Liver (tissue), 9 donors: ENCODE data around the gene PRIM2. TPM values are rescaled to one million over a fixed set of nuclear protein-coding genes. Genes with fewer than 3 reads are reported as not detected.

Source experiments
- DNase-seq: peaks from one replicate; pipeline ENCODE4 v3.0.0-alpha.2; 2017; ENCODE audit warnings: low spot score
- H3K27ac ChIP-seq, 2 donors: one replicate each; pipeline ENCODE4 v1.7.0; 2013; ENCODE audit warnings: inconsistent platforms in 2 of 2, low read length in 2 of 2, control low read depth in 1 of 2, low read depth in 1 of 2, mild to moderate bottlenecking in 1 of 2
- H3K27me3 ChIP-seq, 4 donors: one replicate each; pipeline versions ENCODE4 v1.6.1 to v1.7.0; 2013; ENCODE audit warnings: low read length in 3 of 4, inconsistent platforms in 1 of 4, mild to moderate bottlenecking in 1 of 4, moderate library complexity in 1 of 4; ENCODE audit not compliant: control insufficient read depth in 4 of 4, insufficient read depth in 4 of 4
- H3K36me3 ChIP-seq, 4 donors: one replicate each; pipeline versions ENCODE4 v1.6.1 to v1.7.0; 2013; ENCODE audit warnings: low read length in 3 of 4, mild to moderate bottlenecking in 3 of 4, low read depth in 1 of 4, moderate library complexity in 1 of 4; ENCODE audit not compliant: control insufficient read depth in 4 of 4, insufficient read depth in 3 of 4
- H3K4me1 ChIP-seq, 4 donors: one replicate each; pipeline versions ENCODE4 v1.6.1 to v1.7.0; 2013; ENCODE audit warnings: low read length in 3 of 4, mild to moderate bottlenecking in 3 of 4, moderate library complexity in 1 of 4; ENCODE audit not compliant: control insufficient read depth in 4 of 4, insufficient read depth in 4 of 4
- H3K4me3 ChIP-seq, 3 donors: one replicate each; pipeline versions ENCODE4 v1.6.1 to v1.7.0; 2013; ENCODE audit warnings: low read length in 3 of 3, control low read depth in 1 of 3, low read depth in 1 of 3, mild to moderate bottlenecking in 1 of 3
- H3K9ac ChIP-seq, 2 donors: one replicate each; pipeline ENCODE4 v1.7.0; 2013; ENCODE audit warnings: low read length in 2 of 2, mild to moderate bottlenecking in 2 of 2, moderate library complexity in 2 of 2, control low read depth in 1 of 2, low read depth in 1 of 2
- H3K9me3 ChIP-seq, 4 donors: one replicate each; pipeline versions ENCODE4 v1.6.1 to v1.7.0; 2013; ENCODE audit warnings: low read length in 3 of 4; ENCODE audit not compliant: control insufficient read depth in 4 of 4
- FOXA1 ChIP-seq: IDR thresholded peaks from 2 replicates; pipeline ENCODE4 v1.6.1; 2016; ENCODE audit warnings: antibody characterized with exemption
- FOXA2 ChIP-seq: IDR thresholded peaks from 2 replicates; pipeline ENCODE4 v1.6.1; 2016; ENCODE audit warnings: antibody characterized with exemption
- GABPA ChIP-seq, 2 donors: IDR thresholded peaks in 1 of 2; conservative IDR thresholded peaks in 1 of 2; 2 replicates each; pipeline ENCODE4 v1.6.1; 2016; ENCODE audit warnings: antibody characterized with exemption in 2 of 2, mild to moderate bottlenecking in 1 of 2, moderate library complexity in 1 of 2
- HNF4A ChIP-seq, 2 donors: conservative IDR thresholded peaks; 2 replicates each; pipeline ENCODE4 v1.6.1; 2016; ENCODE audit warnings: antibody characterized with exemption in 2 of 2, mild to moderate bottlenecking in 2 of 2
- HNF4G ChIP-seq: IDR thresholded peaks from 2 replicates; pipeline ENCODE4 v1.6.1; 2016; ENCODE audit warnings: antibody characterized with exemption
- JUND ChIP-seq, 2 donors: IDR thresholded peaks; 2 replicates each; pipeline ENCODE4 v1.6.1; 2016; ENCODE audit warnings: antibody characterized with exemption in 2 of 2
- MAX ChIP-seq: IDR thresholded peaks from 2 replicates; pipeline ENCODE4 v1.6.1; 2016; ENCODE audit warnings: antibody characterized with exemption
- NR2F2 ChIP-seq: IDR thresholded peaks from 2 replicates; pipeline ENCODE4 v1.6.1; 2016; ENCODE audit warnings: antibody characterized with exemption
- RAD21 ChIP-seq, 2 donors: IDR thresholded peaks; 2 replicates each; pipeline ENCODE4 v1.6.1; 2016; ENCODE audit warnings: antibody characterized with exemption in 2 of 2, mild to moderate bottlenecking in 2 of 2
- RXRA ChIP-seq, 2 donors: IDR thresholded peaks; 2 replicates each; pipeline ENCODE4 v1.6.1; 2017 to 2018; ENCODE audit warnings: antibody characterized with exemption in 2 of 2, mild to moderate bottlenecking in 1 of 2
- SP1 ChIP-seq: IDR thresholded peaks from 2 replicates; pipeline ENCODE4 v1.6.1; 2018; ENCODE audit warnings: antibody characterized with exemption, mild to moderate bottlenecking
- TAF1 ChIP-seq: conservative IDR thresholded peaks from 2 replicates; pipeline ENCODE4 v1.6.1; 2016; ENCODE audit warnings: antibody characterized with exemption, mild to moderate bottlenecking
- WGBS: extraction: QIAGEN DNeasy Blood & Tissue Kit; methylation state at CpG from one replicate; pipeline ENCODE4 v1.1.7; 2013; 5-methylcytosine and 5-hydroxymethylcytosine counted together
- polyA plus RNA-seq, 2 donors: library from polyadenylated mRNA; stranded (reverse) in 1 of 2; unstranded in 1 of 2; fragments of 200-250 nt in 1 of 2; fragments of >200 nt in 1 of 2; fragmentation: Nextera tagmentation in 1 of 2; extraction: Ambion mirVana in 1 of 2; gene quantifications; one replicate each; pipeline versions ENCODE4 v1.2.1 to v1.2.3, GENCODE V29; 2013 to 2015
- total RNA-seq, 2 donors: library from RNA; depleted of rRNA; stranded (reverse); fragments of >200 nt; gene quantifications; one replicate each; pipeline ENCODE4 v1.2.3, GENCODE V29; 2014
- TF ChIP-seq, protein P1 (sequence below): IDR thresholded peaks from 2 replicates; pipeline ENCODE4 v1.6.1; 2016; ENCODE audit warnings: antibody characterized with exemption, mild to moderate bottlenecking
- TF ChIP-seq, protein P2 (sequence below): fragments of 150-350 bp; IDR thresholded peaks from 2 replicates; pipeline ENCODE4 v1.5.1; 2017; ENCODE audit warnings: improper control_type of control experiment, low read depth, low read length; ENCODE audit not compliant: missing input control
- TF ChIP-seq, protein P3 (sequence below): IDR thresholded peaks from 2 replicates; pipeline ENCODE4 v1.6.1; 2016; ENCODE audit warnings: antibody characterized with exemption
- TF ChIP-seq, protein P4 (sequence below): IDR thresholded peaks from 2 replicates; pipeline ENCODE4 v1.6.1; 2016; ENCODE audit warnings: antibody characterized with exemption
- donor health status: healthy.
- donor health status: healthy.
- donor health status: healthy.
- donor health status: healthy.
- donor health status: healthy.

Gene PRIM2
- total and polyA plus RNA-seq, 4 donors: 1.6 to 13.0 (median 3.5) TPM

DNA sequence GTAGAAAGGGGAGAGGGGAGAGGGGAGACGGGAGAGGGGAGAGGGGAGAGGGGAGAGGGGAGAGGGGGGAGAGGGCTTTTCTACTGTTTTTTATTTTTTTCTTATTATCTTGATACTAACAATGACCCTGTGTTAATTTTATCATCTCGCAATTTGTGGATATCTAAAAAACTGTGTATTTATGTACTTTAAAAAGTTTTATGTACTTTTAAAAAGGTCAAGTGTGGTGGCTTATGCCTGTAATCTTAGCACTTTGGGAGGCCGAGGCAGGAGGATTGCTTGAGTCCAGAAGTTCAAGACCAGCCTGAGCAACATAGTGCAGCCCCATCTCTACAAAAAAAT, 5.5 kb upstream of the PRIM2 start:
- H3K27ac ChIP-seq: no peak overlapping the region
- no peaks in the 10 kb centered on the region for H3K9me3 ChIP-seq
- no peaks in the 10 kb centered on the region for H3K36me3 ChIP-seq
- TF ChIP-seq TAF1: no peak
- TF ChIP-seq, protein P1, sequence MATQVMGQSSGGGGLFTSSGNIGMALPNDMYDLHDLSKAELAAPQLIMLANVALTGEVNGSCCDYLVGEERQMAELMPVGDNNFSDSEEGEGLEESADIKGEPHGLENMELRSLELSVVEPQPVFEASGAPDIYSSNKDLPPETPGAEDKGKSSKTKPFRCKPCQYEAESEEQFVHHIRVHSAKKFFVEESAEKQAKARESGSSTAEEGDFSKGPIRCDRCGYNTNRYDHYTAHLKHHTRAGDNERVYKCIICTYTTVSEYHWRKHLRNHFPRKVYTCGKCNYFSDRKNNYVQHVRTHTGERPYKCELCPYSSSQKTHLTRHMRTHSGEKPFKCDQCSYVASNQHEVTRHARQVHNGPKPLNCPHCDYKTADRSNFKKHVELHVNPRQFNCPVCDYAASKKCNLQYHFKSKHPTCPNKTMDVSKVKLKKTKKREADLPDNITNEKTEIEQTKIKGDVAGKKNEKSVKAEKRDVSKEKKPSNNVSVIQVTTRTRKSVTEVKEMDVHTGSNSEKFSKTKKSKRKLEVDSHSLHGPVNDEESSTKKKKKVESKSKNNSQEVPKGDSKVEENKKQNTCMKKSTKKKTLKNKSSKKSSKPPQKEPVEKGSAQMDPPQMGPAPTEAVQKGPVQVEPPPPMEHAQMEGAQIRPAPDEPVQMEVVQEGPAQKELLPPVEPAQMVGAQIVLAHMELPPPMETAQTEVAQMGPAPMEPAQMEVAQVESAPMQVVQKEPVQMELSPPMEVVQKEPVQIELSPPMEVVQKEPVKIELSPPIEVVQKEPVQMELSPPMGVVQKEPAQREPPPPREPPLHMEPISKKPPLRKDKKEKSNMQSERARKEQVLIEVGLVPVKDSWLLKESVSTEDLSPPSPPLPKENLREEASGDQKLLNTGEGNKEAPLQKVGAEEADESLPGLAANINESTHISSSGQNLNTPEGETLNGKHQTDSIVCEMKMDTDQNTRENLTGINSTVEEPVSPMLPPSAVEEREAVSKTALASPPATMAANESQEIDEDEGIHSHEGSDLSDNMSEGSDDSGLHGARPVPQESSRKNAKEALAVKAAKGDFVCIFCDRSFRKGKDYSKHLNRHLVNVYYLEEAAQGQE: no peak
- TF ChIP-seq RAD21 (IDR thresholded peaks at IDR 0.05): no peak
- TF ChIP-seq RXRA (IDR thresholded peaks at IDR 0.05): no peak
- no peak for TF ChIP-seq GABPA (IDR thresholded peaks at IDR 0.05 in 1 of 2, conservative IDR thresholded peaks at IDR 0.05 in 1 of 2)
- no peak for TF ChIP-seq MAX
- TF ChIP-seq FOXA1: no peak
- TF ChIP-seq HNF4A (conservative IDR thresholded peaks at IDR 0.05): no peak
- TF ChIP-seq NR2F2: no peak
- no peak for TF ChIP-seq HNF4G
- no peak for TF ChIP-seq FOXA2
- no peak for TF ChIP-seq SP1
- TF ChIP-seq, protein P2, sequence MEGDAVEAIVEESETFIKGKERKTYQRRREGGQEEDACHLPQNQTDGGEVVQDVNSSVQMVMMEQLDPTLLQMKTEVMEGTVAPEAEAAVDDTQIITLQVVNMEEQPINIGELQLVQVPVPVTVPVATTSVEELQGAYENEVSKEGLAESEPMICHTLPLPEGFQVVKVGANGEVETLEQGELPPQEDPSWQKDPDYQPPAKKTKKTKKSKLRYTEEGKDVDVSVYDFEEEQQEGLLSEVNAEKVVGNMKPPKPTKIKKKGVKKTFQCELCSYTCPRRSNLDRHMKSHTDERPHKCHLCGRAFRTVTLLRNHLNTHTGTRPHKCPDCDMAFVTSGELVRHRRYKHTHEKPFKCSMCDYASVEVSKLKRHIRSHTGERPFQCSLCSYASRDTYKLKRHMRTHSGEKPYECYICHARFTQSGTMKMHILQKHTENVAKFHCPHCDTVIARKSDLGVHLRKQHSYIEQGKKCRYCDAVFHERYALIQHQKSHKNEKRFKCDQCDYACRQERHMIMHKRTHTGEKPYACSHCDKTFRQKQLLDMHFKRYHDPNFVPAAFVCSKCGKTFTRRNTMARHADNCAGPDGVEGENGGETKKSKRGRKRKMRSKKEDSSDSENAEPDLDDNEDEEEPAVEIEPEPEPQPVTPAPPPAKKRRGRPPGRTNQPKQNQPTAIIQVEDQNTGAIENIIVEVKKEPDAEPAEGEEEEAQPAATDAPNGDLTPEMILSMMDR: no peak
- no peak for DNase-seq
- no peaks in the 10 kb centered on the region for H3K27me3 ChIP-seq
- no peak overlapping the region for H3K4me3 ChIP-seq
- 61% methylated on average over 3 of the region's 3 CpGs for WGBS
- no peak overlapping the region for H3K9ac ChIP-seq
- peaks cover 0 to 5% (median 0%) of the 10 kb centered on the region in 4 donors for H3K4me1 ChIP-seq

DNA sequence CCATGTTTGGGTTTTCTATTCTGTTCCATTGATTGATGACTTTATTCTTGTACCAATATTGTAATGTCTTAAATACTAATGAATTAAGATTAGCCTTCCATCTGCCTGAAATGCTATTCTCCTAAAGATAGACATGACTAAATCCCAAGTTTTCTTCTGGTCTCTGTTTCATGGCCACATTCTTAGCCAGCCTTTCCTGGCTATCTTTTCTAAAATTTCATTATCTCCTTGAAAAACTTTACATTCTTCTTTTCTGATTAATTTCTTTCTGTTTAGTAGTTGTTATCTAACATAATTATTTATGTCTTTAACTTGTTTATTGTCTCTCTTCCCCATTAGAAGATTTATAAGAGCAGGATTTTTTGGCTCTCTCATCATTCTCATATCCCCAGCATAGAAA, 4.4 kb upstream of the PRIM2 start:
- H3K9ac ChIP-seq: no peak overlapping the region
- DNase-seq: no peak
- TF ChIP-seq, protein P1: no peak
- TF ChIP-seq TAF1 (no peak), HNF4G (no peak), GABPA (IDR thresholded peaks at IDR 0.05 in 1 of 2, conservative IDR thresholded peaks at IDR 0.05 in 1 of 2) (no peak), FOXA1 (no peak), RXRA (IDR thresholded peaks at IDR 0.05) (no peak), JUND (IDR thresholded peaks at IDR 0.05) (no peak), RAD21 (IDR thresholded peaks at IDR 0.05) (no peak), FOXA2 (no peak), HNF4A (conservative IDR thresholded peaks at IDR 0.05) (no peak)
- TF ChIP-seq, protein P2: no peak
- TF ChIP-seq, protein P3, sequence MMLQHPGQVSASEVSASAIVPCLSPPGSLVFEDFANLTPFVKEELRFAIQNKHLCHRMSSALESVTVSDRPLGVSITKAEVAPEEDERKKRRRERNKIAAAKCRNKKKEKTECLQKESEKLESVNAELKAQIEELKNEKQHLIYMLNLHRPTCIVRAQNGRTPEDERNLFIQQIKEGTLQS: no peak
- TF ChIP-seq, protein P4, sequence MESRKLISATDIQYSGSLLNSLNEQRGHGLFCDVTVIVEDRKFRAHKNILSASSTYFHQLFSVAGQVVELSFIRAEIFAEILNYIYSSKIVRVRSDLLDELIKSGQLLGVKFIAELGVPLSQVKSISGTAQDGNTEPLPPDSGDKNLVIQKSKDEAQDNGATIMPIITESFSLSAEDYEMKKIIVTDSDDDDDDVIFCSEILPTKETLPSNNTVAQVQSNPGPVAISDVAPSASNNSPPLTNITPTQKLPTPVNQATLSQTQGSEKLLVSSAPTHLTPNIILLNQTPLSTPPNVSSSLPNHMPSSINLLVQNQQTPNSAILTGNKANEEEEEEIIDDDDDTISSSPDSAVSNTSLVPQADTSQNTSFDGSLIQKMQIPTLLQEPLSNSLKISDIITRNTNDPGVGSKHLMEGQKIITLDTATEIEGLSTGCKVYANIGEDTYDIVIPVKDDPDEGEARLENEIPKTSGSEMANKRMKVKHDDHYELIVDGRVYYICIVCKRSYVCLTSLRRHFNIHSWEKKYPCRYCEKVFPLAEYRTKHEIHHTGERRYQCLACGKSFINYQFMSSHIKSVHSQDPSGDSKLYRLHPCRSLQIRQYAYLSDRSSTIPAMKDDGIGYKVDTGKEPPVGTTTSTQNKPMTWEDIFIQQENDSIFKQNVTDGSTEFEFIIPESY: no peak
- H3K4me1 ChIP-seq: peaks cover under 1 to 11% (median 4%) of the 10 kb centered on the region in 4 donors
- H3K9me3 ChIP-seq: no peaks in the 10 kb centered on the region
- H3K4me3 ChIP-seq: no peak overlapping the region
- no peaks in the 10 kb centered on the region for H3K36me3 ChIP-seq
- H3K27ac ChIP-seq: no peak overlapping the region
- no peaks in the 10 kb centered on the region for H3K27me3 ChIP-seq
